Dedifferentiated amniotic fluid mesenchymal stem cell (primary cell): ENCODE results near the gene CDC37L1.

ENCODE experiments used
- DNase-seq: peaks from one replicate; pipeline ENCODE4 v3.0.0-alpha.2; 2016; ENCODE audit errors: extremely low spot score

Gene CDC37L1

DNA sequence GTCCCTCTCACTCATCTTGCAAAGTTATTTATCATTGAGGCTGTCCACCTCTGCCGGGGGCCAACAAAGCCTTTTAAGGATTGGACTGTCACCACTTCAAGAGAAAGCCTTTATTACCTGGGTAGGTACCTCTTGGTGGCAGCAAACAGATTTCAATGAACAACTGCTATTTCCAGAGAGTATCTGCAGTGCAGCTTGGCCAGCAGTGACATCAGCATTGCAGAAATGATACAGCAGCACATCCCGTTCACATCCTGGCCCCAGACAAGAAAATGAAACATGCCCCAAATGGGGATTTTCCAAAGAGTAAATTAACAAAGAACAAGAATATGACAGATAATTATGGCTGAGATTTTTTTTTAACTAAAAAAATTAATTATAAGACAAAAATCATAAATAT lies 10.8 kb upstream of the CDC37L1 start:
- no peak for DNase-seq

DNA sequence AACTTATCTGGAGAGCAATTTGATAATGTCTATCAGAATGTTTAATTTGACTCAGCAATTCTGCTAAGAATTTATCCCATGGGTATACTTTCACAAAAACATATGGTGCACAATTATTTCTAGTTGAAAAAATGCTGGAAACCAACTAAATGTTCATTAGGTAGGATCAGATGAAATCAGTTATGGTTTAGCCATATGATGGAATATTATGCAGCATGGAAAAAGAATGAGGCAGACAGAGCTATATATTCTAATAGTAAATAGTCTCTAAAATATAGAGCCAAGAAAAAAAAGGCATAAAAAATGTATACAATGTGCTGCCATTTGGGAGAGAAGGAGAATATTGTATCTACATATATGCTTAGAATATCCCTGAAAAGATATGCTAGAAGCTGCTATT lies 9.5 kb upstream of the CDC37L1 start:
- DNase-seq, result no peak

- DNase-seq, result no peak
Observed at GRCh38 chr9:4670591-4670990, 8.8 kb upstream of the CDC37L1 start.

- no peak for DNase-seq
Observed at GRCh38 chr9:4671737-4672136, 7.6 kb upstream of the CDC37L1 start.

- peak; percentile 99 for DNase-seq
Observed at GRCh38 chr9:4674783-4675182, 4.6 kb upstream of the CDC37L1 start.

DNA sequence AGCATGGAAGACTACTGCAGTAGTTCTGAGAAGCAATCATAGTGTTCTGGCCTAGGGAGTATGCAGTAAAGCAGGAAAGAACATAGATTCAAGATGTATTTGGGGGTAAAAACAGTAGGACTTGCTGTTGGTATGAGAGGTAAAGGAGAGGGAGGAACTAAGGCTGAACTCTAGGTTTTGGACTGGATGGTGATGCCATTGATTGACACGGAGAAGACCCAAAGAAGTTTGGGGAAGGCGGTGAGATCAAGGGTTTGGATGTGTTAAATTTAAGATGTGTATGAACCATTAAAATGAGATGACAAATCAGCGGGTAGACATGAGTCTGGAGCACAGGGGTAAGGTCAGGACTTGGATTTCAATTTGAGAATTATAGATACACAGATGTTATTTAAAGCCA lies 2.0 kb upstream of the CDC37L1 start:
- no peak for DNase-seq

- DNase-seq, result no peak
Observed at GRCh38 chr9:4678679-4679267, 596 bp upstream of the CDC37L1 start.

DNA sequence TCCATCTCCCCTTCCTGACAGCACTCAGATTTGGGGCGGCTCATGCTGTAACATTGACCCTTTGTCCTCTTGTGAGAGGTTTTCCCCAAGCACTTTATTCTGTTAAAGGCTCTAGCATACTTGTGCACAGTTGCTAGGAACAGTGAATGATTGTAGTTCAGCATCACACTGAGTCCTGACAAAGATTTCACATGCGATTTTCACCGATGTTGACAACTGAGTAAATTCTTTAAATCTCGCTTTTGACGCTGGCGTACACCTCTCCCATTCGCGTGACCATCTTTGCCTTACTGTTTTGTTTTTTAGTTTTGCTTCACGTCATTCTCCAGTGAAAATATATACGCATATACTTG lies 780 bp downstream of the CDC37L1 start:
- no peak for DNase-seq

DNA sequence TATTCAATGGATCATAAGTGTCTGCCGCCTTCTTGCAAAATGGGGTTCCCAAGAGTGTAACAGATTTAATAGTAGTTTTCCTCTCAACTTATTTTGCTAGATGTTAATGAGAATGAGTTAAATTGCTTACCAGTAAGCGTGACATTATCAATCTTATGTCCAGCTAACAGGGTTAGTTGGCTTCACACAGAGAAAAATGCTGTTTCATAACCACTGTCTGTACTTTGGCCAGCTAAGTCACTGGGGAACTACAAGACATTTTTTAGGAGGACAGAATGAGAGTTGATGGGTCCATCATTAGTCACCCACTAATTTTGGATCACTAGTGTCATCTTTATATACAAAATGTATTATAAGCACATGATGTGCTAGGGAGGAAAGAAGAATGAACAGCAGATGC lies 1.4 kb downstream of the CDC37L1 start:
- DNase-seq, result peak; percentile 22

GRCh38 chr9:4684820-4685219 lies 5.5 kb downstream of the CDC37L1 start:
- no peak for DNase-seq

DNA sequence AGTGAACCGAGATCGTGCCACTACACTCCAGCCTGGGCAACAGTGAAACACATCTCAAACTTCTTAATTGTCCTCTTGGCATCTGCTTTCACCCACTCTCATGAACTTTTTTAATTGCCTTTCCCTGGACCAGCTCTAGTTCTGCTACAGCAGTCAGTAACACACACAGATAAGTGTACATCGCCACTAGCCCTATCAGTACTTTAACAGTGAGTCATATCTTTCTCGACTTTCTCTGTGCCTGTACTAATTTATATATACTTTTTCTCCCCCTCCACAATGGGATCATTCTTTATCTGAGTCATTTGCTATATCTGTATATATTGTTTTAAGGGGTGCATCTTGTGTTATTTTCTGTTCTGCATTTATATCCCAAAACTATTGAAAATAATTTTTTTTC lies 6.7 kb downstream of the CDC37L1 start:
- DNase-seq, result no peak

DNA sequence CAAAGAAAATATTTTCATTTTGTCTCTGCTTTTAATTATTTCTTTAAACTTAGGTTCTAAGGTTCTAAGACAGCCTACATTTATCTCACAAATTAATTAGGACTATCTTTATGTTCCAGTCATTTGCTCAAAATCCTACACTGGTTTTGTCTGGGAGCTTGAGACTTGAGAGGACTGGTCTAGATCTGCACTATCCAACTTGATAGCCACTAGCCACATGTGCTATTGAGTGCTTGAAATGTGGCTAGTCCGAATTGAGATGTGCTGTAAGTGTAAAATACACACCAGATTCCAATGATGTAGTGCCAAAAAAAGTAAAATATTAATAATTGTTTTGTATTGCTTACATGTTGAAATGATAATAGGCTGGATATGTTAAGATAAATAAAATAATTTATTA lies 7.2 kb downstream of the CDC37L1 start:
- no peak for DNase-seq

- no peak for DNase-seq
Observed at GRCh38 chr9:4689021-4689420, 9.7 kb downstream of the CDC37L1 start.

DNA sequence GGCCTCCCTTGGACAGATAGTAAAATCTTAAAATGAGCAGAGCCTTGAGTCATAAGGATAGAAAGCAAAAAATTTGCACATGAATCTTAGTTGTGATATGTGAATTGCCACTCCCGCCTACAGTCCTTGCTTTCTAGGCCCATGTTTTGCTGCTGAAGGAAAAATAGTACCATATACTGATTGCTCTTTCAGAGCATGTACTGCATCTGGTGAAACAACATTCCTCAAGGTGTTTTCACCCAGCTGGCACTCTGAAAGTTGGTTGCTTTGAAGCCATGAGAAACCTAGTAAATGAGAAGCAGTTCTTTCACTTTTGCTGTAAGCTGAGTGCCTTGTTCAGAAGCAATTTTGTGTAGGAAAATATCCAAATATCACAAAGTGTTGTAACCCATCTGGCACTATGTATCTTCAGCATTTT lies 10.3 kb downstream of the CDC37L1 start:
- no peak for DNase-seq

- no peak for DNase-seq
Observed at GRCh38 chr9:4690144-4690543, 10.8 kb downstream of the CDC37L1 start.

DNA sequence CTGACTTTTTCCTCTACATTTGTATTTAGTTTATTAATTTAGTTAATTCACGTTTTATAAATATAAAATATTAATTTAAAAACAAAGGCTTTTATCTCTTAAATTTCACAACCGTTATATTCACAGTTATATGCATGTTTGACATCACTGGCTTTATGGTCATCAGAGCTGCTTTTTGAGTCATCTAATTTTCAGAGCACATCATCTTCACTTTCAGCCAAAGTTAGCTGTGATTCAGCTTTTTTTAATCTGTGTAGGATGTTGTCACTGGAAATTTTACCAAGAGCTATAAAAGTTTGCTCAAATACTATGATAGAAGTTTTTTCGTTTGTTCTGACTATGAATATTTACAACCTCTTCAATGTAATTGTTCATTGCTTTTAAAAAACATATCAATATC lies 12.4 kb downstream of the CDC37L1 start:
- peak; percentile 42 for DNase-seq

DNA sequence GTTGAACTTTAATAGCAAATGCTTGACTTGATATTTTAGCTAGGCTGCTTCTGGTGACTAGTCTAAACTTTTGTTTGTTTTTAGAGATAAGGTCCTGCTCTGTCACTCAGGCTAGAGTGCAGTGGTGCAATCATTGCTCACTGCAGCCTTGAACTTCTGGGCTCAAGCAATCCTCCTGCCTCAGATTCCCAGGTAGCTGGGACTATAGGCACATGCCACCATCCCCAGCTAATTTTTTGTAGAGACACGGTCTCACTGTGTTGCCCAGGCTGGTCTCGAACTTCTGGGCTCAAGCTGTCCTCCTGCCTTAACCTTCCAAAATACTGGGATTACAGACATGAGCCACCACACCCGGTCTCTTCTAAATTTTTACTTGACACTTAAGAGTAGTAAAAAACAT lies 20.7 kb downstream of the CDC37L1 start:
- no peak for DNase-seq

- no peak for DNase-seq
Observed at GRCh38 chr9:4700932-4701331, 21.6 kb downstream of the CDC37L1 start.

- DNase-seq, result no peak
Observed at GRCh38 chr9:4701526-4701925, 22.2 kb downstream of the CDC37L1 start.

DNA sequence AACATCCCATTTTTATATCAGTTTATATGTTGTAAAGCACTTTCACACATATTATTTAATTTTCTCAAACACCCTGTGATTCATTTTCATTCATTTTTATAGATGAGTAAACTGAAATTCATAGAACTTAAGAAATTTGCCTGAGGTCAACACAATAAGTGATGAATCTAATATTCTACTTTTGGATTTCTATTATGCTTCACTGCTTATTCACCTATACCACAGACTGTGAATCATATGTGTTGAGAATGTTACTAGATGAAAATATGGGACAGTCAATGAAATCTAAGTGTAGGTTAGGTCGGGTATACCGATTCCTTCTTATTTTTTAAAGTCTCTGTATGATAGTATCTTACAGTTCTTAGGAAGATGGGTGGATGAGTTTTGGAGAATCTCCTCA lies 24.8 kb downstream of the CDC37L1 start:
- no peak for DNase-seq

- DNase-seq, result no peak
Observed at GRCh38 chr9:4706021-4706420, 26.7 kb downstream of the CDC37L1 start.

DNA sequence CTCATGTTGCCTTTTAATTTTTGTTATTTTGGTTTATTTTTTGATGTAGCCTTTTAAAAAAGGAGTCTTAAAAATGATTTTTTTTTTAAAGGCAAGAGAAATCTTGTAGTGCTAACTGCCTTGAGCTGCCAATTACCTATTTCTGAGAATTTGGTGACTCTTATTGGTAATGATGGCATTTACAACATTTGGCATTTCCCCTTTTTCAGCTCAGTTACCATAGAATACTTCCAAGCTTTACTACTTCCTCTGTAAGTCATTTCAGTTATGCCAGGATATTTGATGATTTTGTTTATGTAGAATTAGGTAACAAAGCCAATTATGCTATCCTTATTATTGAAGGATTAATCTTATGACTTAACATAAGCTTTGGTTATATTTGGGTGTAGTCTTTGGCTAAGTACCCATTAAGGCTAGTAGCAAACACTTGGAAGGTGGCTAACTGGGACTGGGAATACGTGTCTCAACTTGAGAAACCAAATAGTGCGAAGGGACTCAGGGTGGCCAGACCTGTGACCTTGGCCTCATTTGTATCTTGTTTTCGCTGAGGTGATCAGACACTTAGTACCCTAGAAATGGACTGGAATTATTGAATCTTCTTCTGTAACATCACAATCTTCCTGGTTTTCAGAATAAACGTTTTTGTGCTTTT lies 27.7 kb downstream of the CDC37L1 start:
- DNase-seq, result no peak

GRCh38 chr9:4709380-4709779 lies 30.0 kb downstream of the CDC37L1 start:
- no peak for DNase-seq

DNA sequence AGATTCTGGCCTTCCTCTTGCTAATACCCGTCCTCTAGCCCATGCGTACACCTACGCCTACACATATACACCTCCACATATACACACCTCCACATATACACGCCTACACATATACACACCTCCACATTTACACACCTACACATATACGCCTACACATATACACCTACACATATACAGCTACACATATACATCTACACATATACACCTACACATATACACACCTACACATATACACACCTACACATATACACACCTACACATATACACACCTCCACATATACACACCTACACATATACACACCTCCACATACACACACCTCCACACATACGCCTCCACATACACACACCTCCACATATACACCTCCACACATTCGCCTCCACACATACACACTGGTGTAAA lies 34.5 kb downstream of the CDC37L1 start:
- DNase-seq, result no peak
